ENCODE measurements around the gene UBA52.

The UBA52 gene

GRCh38 chr19:18608805-18609716, 37.4 kb downstream of the UBA52 start:
- no peak for DNase-seq (ENCODE audit: low read depth)

GRCh38 chr19:18609717-18610051, 38.0 kb downstream of the UBA52 start:
- no peak for DNase-seq (ENCODE audit: low read depth)

GRCh38 chr19:18610245-18610555, 38.5 kb downstream of the UBA52 start:
- no peak for DNase-seq (ENCODE audit: low read depth)

GRCh38 chr19:18610556-18611326, 39.1 kb downstream of the UBA52 start:
- DNase-seq (ENCODE audit: low read depth) = no peak

- DNase-seq (ENCODE audit: low read depth) = no peak
Measured at GRCh38 chr19:18611327-18612050, 39.8 kb downstream of the UBA52 start.

- no peak for DNase-seq (ENCODE audit: low read depth)
Measured at GRCh38 chr19:18612051-18612771, 40.6 kb downstream of the UBA52 start.

- no peak for DNase-seq (ENCODE audit: low read depth)
Measured at GRCh38 chr19:18612772-18613588, 41.3 kb downstream of the UBA52 start, which contains the start of gene TMEM59L. TSS of gene TMEM59L (plus strand) at chr19:18612870. CDS start at chr19:18612959, 89 bp downstream.

- DNase-seq (ENCODE audit: low read depth) = no peak
Measured at GRCh38 chr19:18613589-18614234, 42.1 kb downstream of the UBA52 start.

- DNase-seq (ENCODE audit: low read depth) = no peak
Measured at GRCh38 chr19:18616023-18616422, 44.4 kb downstream of the UBA52 start.

GRCh38 chr19:18617562-18617961, 45.9 kb downstream of the UBA52 start:
- no peak for DNase-seq (ENCODE audit: low read depth)

GRCh38 chr19:18618236-18618635, 46.6 kb downstream of the UBA52 start:
- DNase-seq (ENCODE audit: low read depth) = no peak

- no peak for DNase-seq (ENCODE audit: low read depth)
Measured at GRCh38 chr19:18620311-18620710, 48.7 kb downstream of the UBA52 start.

GRCh38 chr19:18620902-18621301, 49.2 kb downstream of the UBA52 start:
- no peak for DNase-seq (ENCODE audit: low read depth)

- DNase-seq (ENCODE audit: low read depth) = no peak
Measured at GRCh38 chr19:18626906-18627305, 55.2 kb downstream of the UBA52 start.
